Nucleus accumbens (tissue), 56 donors: ENCODE results near the gene SLC12A6.

Experiments
- DNase-seq, 56 donors: peaks; one replicate each; lab custom pipeline; 2025; lab: John Stamatoyannopoulos, UW

SLC12A6 gene

GRCh38 chr15:34275154-34275553 lies 62.4 kb downstream of the SLC12A6 start:
- DNase-seq: no peak

DNA sequence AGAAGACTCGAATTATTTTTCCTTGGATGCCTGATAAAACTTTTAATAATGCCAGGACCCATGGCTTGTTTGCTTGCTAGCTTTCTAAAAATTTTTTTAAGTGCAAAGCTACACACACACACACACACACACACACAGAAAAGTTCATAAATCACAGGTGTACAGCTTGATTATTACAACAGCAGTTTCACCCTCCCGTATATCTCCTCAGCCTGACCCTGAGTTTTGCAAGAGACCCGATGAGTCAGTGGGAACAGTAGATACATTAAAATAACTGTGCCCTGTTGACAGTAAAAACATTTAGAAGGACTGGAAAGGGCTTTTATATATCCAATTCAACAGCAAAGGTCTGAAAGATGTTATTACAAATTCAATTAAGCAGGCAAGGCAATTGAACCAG lies 66.1 kb downstream of the SLC12A6 start:
- DNase-seq: no peak

DNA sequence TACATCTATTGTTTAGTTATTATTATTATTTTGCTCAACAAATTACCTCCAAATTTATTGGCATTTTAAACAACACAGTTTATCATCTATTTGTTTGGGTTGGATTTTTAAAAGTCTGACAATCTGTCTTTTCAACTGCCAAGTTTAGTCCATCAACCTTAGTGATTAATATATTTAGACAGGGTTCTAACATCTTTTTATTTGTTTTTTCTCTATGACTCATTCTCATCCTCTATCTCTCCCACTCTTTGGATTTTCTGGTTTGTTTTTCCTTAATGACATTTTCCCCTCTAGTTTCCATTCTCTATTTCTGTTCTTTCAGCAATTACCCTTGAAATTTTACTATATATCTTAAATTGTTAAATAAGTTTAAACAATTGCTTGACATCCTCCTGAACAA lies 70.8 kb downstream of the SLC12A6 start:
- DNase-seq: no peak

DNA sequence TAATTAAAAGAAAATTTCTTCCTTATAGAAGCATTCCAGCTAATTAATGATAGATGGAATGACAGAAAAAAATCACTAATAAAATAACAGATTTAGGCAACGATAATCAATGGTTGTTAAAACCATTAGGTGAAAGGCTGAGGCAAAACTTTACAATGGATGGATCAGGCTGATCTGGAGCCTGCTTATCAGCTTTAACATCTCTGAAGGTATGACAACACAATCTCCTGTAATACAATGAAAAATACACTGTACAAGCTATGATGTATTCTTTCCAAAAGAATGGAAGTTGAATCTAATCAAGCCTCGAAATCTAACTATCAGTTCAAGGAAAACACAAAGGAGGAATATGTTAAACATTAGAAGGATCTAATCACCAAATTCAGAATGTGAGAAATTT lies 73.5 kb downstream of the SLC12A6 start:
- DNase-seq: no peak

DNA sequence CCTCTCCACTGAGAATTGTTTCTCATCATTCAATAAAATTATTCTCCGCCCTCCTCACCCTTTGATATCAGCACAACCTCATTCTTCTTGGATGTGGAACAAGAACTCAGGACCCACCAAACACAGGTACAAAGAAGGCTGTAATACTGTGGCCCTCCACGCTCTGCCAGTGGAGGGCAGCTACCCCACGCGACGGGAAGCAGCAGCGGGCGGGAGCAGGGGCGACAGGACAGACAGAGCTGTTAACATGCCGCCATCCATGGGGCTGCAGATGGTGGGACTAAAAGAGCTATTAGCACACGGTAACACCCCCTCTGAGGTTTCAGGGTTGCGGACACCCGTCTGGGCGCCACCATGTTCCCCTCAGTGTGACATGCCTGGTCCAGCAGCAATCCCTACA lies 75.2 kb downstream of the SLC12A6 start:
- no peak for DNase-seq

- no peak for DNase-seq
These were observed 78.0 kb downstream of the SLC12A6 start for GRCh38 chr15:34259566-34259965.

- DNase-seq: no peak
These were observed 79.4 kb downstream of the SLC12A6 start for GRCh38 chr15:34258151-34258550.

GRCh38 chr15:34252545-34252944 lies 85.0 kb downstream of the SLC12A6 start:
- DNase-seq: no peak

DNA sequence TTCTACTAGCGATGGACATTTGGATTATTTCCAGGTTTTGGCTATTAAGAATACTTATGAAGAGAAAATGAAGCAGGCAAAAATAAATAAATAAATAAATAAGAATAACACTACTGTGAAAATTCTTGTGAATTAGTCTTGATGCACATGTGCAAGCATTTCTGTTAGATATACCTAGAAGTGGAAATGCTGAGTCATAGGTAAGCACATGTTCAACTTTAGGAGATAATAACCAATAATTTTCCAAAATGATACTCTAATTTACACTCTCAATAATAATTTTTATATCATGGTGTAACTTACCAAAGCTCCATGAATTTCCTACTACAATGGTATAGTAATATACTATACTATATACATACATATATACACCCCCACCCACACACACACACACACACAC lies 89.4 kb downstream of the SLC12A6 start:
- no peak for DNase-seq

DNA sequence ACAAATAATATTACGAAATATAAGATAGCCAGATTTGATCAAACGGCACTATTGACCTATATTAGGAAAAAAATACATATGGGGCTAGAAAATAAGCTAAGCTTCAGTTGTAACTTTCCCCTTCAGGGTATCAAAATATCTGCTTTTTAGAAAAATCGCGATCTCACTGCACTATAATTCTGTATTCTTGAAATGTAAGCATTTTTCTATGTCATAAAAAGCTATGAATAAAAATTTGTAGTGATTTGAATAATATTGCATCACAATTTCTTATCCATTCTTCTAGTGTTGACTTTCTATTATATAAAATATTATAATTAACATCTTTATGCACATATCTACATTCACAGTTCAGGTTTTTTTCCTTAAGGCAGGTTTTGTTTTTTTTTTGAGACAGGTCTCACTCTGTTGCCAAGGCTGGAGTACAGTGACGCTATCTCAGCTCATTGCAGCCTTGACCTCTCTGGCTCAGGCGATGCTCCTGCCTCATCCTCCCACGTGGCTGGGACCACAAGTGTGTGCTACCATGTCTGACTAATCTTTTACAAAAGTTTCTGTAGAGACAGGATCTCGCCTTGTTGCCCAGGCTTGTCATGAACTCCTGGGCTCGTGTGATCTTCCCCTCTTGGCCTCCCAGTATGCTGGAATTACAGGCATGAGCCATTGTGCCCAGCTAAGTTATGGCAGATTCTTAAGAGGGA lies 91.2 kb downstream of the SLC12A6 start:
- no peak for DNase-seq

- DNase-seq: no peak
These were observed 94.4 kb downstream of the SLC12A6 start for GRCh38 chr15:34243226-34243625.

- DNase-seq: no peak
These were observed 95.3 kb downstream of the SLC12A6 start for GRCh38 chr15:34242331-34242710.

DNA sequence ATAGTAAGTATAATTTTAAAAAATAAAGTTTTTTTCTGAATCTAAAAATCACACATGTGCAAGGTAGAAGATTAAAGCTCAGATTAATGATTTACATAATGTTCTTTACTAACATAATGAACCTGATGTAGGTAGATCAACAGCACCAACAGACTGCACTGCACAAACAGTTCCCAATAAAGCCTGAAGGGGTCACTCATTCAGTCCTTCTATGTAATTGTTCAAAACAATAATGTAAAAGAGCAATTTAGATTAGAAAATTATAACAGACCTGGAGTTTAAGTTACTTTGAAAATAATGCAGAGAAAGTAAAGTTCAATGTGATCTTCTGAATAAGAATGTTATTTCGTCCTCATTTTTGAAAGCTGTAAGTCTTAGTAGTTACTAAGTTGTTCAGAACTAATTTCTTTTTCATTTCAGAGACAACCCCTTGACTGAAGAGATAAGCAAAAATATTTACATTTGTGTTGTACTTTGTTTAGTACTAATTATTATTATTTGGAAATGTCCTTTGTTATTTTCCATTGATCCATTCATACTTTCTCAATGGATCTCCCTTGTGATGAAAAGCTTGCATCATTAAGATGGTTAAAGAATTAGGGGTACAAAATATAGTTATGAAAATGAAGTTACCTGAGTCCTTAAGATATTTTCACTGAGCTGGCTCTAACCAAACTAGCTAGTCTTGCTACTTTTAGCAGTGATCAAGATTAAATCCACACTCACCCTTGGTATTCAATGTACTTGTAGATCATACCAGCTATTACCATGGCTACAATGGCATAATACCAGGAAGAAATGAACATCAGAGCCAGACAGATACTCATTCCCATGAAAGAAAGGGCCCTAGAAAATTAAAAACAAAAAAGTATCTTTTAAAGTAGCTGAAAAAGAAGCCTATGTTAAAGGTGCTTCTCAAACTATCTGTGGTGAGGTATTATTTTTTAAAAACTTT lies 95.9 kb downstream of the SLC12A6 start:
- no peak for DNase-seq

- no peak for DNase-seq
These were observed 97.0 kb downstream of the SLC12A6 start for GRCh38 chr15:34240537-34240936.

DNA sequence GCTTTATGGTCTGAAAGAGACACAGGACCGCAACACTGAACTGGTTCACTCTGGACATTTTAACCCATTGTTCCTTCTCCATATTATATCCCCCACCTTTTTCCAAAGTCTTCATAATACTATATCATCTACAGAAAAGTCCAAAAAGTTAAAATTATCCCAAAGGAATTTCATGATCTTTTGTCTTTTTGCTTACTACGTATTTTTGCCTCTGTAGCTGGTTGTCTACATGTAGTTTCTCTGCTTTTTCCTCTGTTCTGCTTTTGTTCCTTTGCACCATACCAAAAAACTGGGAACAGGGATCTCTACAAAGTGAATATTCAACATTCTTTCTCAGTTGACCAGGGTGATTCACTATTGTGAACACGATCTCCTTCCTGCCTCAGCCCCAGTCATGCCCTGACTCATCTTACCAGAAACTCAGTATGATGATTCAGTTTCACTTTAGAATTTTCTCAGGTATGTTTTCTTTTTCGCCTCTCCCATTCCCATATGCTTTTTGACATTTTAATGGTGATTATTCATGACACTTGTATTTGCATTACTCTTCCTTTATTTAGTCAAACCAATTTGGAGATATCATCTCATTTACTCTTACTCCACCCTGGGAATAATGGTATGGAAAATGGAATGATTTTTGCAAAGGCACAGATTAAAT lies 98.3 kb downstream of the SLC12A6 start:
- DNase-seq: no peak

DNA sequence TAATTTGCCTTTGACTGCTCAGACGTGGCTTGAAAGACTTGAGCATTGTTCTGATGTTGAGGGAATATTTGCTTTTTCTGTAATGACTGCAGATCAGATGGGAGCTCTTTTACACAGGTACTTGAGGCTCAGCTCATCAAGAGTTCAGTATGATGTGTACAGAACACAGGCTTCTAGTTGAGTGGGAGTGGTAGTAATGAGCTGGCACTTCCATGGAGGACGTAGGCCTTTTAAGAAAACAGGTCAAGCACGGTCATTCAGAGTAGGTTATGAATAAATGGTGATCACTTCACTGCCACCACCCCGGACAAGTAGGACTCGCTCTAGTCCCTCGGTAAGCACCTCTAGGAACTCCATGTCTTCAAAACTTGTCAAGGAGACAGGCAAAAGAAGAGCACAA lies 104.0 kb downstream of the SLC12A6 start:
- no peak for DNase-seq

GRCh38 chr15:34223904-34224596 lies 113.5 kb downstream of the SLC12A6 start:
- DNase-seq: peak in 1 of 56 donors; percentile 6

- no peak for DNase-seq
These were observed 119.9 kb downstream of the SLC12A6 start for GRCh38 chr15:34217587-34218225.

DNA sequence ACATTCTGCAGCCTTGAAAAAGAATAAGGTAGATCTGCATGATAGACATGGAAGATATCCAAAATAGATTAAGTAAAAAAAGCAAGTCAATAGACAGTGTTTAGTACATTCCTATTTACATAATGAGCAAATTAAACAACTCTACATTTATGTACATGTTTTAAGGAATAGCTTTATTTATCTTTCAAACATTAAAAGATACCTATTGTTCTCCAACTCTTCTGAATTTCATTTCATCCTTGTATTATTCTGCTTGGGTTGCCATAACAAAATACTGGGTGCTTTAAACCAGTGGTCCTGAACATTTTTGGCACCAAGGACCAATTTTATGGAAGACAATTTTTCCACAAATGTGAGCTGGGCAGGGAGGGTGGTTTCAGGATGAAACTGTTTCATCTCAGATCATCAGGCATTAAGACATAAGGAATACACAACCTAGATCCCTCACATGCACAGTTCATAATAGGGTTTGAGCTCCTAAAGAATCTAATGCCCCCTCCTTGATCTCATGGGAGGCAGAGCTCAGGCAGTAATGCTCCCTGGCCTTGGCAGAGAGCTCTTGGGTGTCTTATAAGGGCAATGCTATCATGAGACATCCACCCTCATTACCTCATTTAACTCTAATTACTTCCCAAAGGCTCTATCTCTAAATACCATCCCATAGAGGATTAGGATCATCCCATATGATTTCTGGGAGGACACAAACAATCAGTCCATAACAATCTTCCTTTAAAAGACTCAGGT lies 120.9 kb downstream of the SLC12A6 start:
- DNase-seq: no peak

- no peak for DNase-seq
These were observed 123.4 kb downstream of the SLC12A6 start for GRCh38 chr15:34214135-34214534.
